HEK293 (cell line): ENCODE results near the gene GSTM4.

Source experiments
- CTCF ChIA-PET: fragments of 350-600 bp; formaldehyde crosslinking; extraction: SDS; loops from one replicate; lab custom pipeline; 2021; ENCODE audit warnings: antibody characterized with exemption; lab: Yijun Ruan, JAX
- POLR2A ChIA-PET: fragments of 300-600 bp; formaldehyde crosslinking; extraction: SDS; loops from one replicate; lab custom pipeline; 2020; ENCODE audit warnings: antibody characterized with exemption, inconsistent platforms; lab: Yijun Ruan, JAX
- H3K27ac ChIP-seq: fragments of 200-500 bp; sonication (Bioruptor generic); 2 replicates; pipeline ENCODE4 v1.5.1; 2014; ENCODE audit warnings: low read depth, low read length, control low read depth, inconsistent platforms; ENCODE audit errors: extremely low read depth
- H3K36me3 ChIP-seq, 2 experiments: fragments of 200-500 bp in 1 of 2; sonication (Bioruptor generic) in 1 of 2; 1 replicate in 1 of 2; 2 replicates in 1 of 2; pipeline ENCODE4 v1.5.1; 2014 to 2017; ENCODE audit warnings: inconsistent platforms in 2 of 2, low read length in 2 of 2; ENCODE audit not compliant: control insufficient read depth in 2 of 2, insufficient read depth in 1 of 2
- H3K4me1 ChIP-seq: fragments of 200-500 bp; sonication (Bioruptor generic); 2 replicates; pipeline ENCODE4 v1.5.1; 2014; ENCODE audit warnings: mild to moderate bottlenecking, low read length, inconsistent platforms; ENCODE audit not compliant: control insufficient read depth, insufficient read depth
- H3K4me3 ChIP-seq: 2 replicates; pipeline ENCODE4 v1.5.1; 2011; ENCODE audit warnings: low read depth, mild to moderate bottlenecking, control low read depth, low read length, moderate library complexity
- H3K9me3 ChIP-seq: fragments of 200-500 bp; sonication (Bioruptor generic); 2 replicates; pipeline ENCODE4 v1.5.1; 2014; ENCODE audit warnings: low read depth, low read length, inconsistent platforms; ENCODE audit not compliant: control insufficient read depth, insufficient read depth
- BCL11B ChIP-seq: fragments of 450-650 bp; formaldehyde crosslinking; IDR thresholded peaks from 2 replicates; pipeline ENCODE4 v1.5.1; 2016; ENCODE audit warnings: low read depth, missing biosample characterization, missing genetic modification characterization
- SP3 ChIP-seq: fragments of 450-650 bp; formaldehyde crosslinking; IDR thresholded peaks from 2 replicates; pipeline ENCODE4 v1.5.1; 2016; ENCODE audit warnings: missing biosample characterization, missing genetic modification characterization
- ZBTB1 ChIP-seq: fragments of 450-650 bp; formaldehyde crosslinking; IDR thresholded peaks from 2 replicates; pipeline ENCODE4 v1.5.1; 2016; ENCODE audit warnings: missing biosample characterization, missing genetic modification characterization
- ZIC2 ChIP-seq: fragments of 450-650 bp; formaldehyde crosslinking; IDR thresholded peaks from 2 replicates; pipeline ENCODE4 v1.5.1; 2016; ENCODE audit warnings: missing biosample characterization, missing genetic modification characterization
- ZNF169 ChIP-seq: fragments of 450-650 bp; formaldehyde crosslinking; IDR thresholded peaks from 2 replicates; pipeline ENCODE4 v1.5.1; 2016; ENCODE audit warnings: missing biosample characterization, missing genetic modification characterization
- ZNF184 ChIP-seq: fragments of 450-650 bp; IDR thresholded peaks from 2 replicates; pipeline ENCODE4 v1.5.1; 2018; ENCODE audit warnings: missing biosample characterization, mild to moderate bottlenecking, missing genetic modification characterization
- ZNF248 ChIP-seq: fragments of 450-650 bp; formaldehyde crosslinking; IDR thresholded peaks from 2 replicates; pipeline ENCODE4 v1.5.1; 2017; ENCODE audit warnings: missing biosample characterization, missing genetic modification characterization
- ZNF350 ChIP-seq: fragments of 450-650 bp; formaldehyde crosslinking; IDR thresholded peaks from 2 replicates; pipeline ENCODE4 v1.5.0; 2017; ENCODE audit warnings: missing biosample characterization, mild to moderate bottlenecking, missing genetic modification characterization
- ZNF354C ChIP-seq: fragments of 450-650 bp; formaldehyde crosslinking; IDR thresholded peaks from 2 replicates; pipeline ENCODE4 v1.5.1; 2016; ENCODE audit warnings: missing biosample characterization, missing genetic modification characterization, low read depth, borderline replicate concordance
- ZNF37A ChIP-seq: fragments of 450-650 bp; IDR thresholded peaks from 2 replicates; pipeline ENCODE4 v1.5.1; 2018; ENCODE audit warnings: missing biosample characterization, missing genetic modification characterization
- ZNF529 ChIP-seq: fragments of 450-650 bp; formaldehyde crosslinking; IDR thresholded peaks from 2 replicates; pipeline ENCODE4 v1.5.1; 2017; ENCODE audit warnings: missing genetic modification characterization, missing biosample characterization; ENCODE audit not compliant: insufficient replicate concordance
- ZNF560 ChIP-seq: fragments of 450-650 bp; formaldehyde crosslinking; IDR thresholded peaks from 2 replicates; pipeline ENCODE4 v1.5.1; 2017; ENCODE audit warnings: missing biosample characterization, missing genetic modification characterization, borderline replicate concordance
- ZNF660 ChIP-seq: fragments of 450-650 bp; IDR thresholded peaks from 2 replicates; pipeline ENCODE4 v1.5.1; 2018; ENCODE audit warnings: missing biosample characterization, mild to moderate bottlenecking, missing genetic modification characterization
- TF ChIP-seq, protein P1 (sequence below): fragments of 450-650 bp; formaldehyde crosslinking; IDR thresholded peaks from 2 replicates; pipeline ENCODE4 v1.5.1; 2016; ENCODE audit warnings: missing biosample characterization, missing genetic modification characterization
- TF ChIP-seq, protein P2 (sequence below): fragments of 450-650 bp; formaldehyde crosslinking; IDR thresholded peaks from 2 replicates; pipeline ENCODE4 v1.5.1; 2016; ENCODE audit warnings: missing biosample characterization, missing genetic modification characterization, low read depth
- TF ChIP-seq, protein P3 (sequence below): fragments of 450-650 bp; formaldehyde crosslinking; IDR thresholded peaks from 2 replicates; pipeline ENCODE4 v1.5.1; 2016; ENCODE audit warnings: missing biosample characterization, missing genetic modification characterization
- TF ChIP-seq, protein P4 (sequence below): fragments of 450-650 bp; formaldehyde crosslinking; IDR thresholded peaks from 2 replicates; pipeline ENCODE4 v1.5.1; 2017; ENCODE audit warnings: missing biosample characterization, missing genetic modification characterization

Gene GSTM4

DNA sequence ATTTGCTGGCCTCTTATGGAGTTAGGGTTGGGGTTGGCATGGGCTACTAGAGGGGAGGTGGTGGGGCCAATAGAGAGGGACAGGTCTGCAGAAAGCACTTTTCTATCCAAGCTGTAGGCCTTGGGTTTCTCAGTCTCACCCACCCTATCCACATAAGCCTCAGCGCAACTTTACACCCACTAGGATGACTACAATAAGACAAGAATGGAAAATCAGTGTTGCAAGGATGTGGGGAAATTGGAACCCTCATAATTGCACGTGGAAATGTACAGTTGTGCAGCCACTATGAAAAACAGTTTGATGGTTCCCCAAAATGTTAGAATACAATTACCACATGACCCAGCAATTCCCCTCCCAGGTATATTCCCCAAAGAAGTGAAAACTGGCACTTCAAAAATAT lies 14.0 kb upstream of the GSTM4 start:
- POLR2A ChIA-PET, result interaction anchor here (1.5 kb wide), 1 partner anchor 130 kb away, joined by 4 read pairs; no protein-coding TSS in a partner anchor

DNA sequence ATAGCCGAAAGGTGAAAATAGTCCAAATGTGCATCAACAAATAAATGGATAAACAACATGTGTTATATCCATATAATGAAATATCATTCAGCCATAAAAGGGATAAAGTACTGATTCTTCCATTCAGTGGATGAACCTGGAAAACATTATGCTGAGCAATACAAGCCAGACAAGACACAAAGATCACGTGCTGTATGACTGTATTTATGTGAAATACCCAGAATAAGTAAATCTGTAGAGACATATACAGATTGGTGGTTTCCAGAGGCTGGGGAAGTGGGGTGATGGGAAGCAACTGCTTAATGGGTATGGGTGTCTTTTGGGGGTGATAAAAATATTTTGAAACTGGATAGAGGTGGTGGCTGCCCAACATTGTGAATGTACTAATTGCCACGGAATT lies 13.3 kb upstream of the GSTM4 start:
- POLR2A ChIA-PET, result no interaction called here
- Histone ChIP-seq H3K4me3 (no peak overlapping the region), H3K4me1 (no peaks in the 10 kb centered on the region), H3K9me3 (no peaks in the 10 kb centered on the region), H3K27ac (no peak overlapping the region), H3K36me3 (no peaks in the 10 kb centered on the region)
- TF ChIP-seq, protein P1, sequence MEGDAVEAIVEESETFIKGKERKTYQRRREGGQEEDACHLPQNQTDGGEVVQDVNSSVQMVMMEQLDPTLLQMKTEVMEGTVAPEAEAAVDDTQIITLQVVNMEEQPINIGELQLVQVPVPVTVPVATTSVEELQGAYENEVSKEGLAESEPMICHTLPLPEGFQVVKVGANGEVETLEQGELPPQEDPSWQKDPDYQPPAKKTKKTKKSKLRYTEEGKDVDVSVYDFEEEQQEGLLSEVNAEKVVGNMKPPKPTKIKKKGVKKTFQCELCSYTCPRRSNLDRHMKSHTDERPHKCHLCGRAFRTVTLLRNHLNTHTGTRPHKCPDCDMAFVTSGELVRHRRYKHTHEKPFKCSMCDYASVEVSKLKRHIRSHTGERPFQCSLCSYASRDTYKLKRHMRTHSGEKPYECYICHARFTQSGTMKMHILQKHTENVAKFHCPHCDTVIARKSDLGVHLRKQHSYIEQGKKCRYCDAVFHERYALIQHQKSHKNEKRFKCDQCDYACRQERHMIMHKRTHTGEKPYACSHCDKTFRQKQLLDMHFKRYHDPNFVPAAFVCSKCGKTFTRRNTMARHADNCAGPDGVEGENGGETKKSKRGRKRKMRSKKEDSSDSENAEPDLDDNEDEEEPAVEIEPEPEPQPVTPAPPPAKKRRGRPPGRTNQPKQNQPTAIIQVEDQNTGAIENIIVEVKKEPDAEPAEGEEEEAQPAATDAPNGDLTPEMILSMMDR (tag by site-specific recombination), result no peak
- TF ChIP-seq, protein P2, sequence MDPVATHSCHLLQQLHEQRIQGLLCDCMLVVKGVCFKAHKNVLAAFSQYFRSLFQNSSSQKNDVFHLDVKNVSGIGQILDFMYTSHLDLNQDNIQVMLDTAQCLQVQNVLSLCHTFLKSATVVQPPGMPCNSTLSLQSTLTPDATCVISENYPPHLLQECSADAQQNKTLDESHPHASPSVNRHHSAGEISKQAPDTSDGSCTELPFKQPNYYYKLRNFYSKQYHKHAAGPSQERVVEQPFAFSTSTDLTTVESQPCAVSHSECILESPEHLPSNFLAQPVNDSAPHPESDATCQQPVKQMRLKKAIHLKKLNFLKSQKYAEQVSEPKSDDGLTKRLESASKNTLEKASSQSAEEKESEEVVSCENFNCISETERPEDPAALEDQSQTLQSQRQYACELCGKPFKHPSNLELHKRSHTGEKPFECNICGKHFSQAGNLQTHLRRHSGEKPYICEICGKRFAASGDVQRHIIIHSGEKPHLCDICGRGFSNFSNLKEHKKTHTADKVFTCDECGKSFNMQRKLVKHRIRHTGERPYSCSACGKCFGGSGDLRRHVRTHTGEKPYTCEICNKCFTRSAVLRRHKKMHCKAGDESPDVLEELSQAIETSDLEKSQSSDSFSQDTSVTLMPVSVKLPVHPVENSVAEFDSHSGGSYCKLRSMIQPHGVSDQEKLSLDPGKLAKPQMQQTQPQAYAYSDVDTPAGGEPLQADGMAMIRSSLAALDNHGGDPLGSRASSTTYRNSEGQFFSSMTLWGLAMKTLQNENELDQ (tag by site-specific recombination), result no peak
- CTCF ChIA-PET, result interaction anchor here (0.6 to 11.3 kb wide), 17 partner anchors 8 to 357 kb away, joined by 3 to 345 read pairs (median 4); partner anchors contain the start of gene AHCYL1

More for the DNA sequence above, 14.0 kb upstream of the GSTM4 start:
- no peak overlapping the region for H3K4me3 ChIP-seq
- no peaks in the 10 kb centered on the region for H3K36me3 ChIP-seq
- CTCF ChIA-PET, result interaction anchor here (0.6 to 11.3 kb wide), 14 partner anchors 9 to 695 kb away, joined by 3 to 345 read pairs (median 4); partner anchors contain the start of gene AHCYL1
- TF ChIP-seq ZNF184 (tag by site-specific recombination) (no peak), ZNF560 (tag by site-specific recombination) (no peak), ZNF248 (tag by site-specific recombination) (no peak), BCL11B (tag by site-specific recombination) (no peak), ZNF354C (no peak), ZNF350 (tag by site-specific recombination) (no peak), SP3 (no peak), ZNF660 (tag by site-specific recombination) (no peak), ZNF529 (tag by site-specific recombination) (no peak), ZIC2 (tag by site-specific recombination) (no peak), ZBTB1 (tag by site-specific recombination) (no peak), ZNF169 (tag by site-specific recombination) (no peak), ZNF37A (tag by site-specific recombination) (no peak)
- TF ChIP-seq, protein P3, sequence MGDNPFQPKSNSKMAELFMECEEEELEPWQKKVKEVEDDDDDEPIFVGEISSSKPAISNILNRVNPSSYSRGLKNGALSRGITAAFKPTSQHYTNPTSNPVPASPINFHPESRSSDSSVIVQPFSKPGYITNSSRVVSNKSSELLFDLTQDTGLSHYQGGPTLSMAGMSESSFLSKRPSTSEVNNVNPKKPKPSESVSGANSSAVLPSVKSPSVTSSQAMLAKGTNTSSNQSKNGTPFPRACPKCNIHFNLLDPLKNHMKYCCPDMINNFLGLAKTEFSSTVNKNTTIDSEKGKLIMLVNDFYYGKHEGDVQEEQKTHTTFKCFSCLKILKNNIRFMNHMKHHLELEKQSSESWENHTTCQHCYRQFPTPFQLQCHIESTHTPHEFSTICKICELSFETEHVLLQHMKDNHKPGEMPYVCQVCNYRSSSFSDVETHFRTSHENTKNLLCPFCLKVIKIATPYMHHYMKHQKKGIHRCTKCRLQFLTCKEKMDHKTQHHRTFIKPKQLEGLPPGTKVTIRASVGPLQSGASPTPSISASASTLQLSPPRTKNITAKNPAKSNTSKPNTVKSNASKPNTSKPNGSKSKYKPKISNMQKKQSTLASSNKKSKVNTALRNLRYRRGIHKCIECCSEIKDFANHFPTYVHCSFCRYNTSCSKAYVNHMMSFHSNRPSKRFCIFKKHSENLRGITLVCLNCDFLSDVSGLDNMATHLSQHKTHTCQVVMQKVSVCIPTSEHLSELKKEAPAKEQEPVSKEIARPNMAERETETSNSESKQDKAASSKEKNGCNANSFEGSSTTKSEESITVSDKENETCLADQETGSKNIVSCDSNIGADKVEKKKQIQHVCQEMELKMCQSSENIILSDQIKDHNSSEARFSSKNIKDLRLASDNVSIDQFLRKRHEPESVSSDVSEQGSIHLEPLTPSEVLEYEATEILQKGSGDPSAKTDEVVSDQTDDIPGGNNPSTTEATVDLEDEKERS (tag by site-specific recombination), result no peak
- TF ChIP-seq, protein P4, sequence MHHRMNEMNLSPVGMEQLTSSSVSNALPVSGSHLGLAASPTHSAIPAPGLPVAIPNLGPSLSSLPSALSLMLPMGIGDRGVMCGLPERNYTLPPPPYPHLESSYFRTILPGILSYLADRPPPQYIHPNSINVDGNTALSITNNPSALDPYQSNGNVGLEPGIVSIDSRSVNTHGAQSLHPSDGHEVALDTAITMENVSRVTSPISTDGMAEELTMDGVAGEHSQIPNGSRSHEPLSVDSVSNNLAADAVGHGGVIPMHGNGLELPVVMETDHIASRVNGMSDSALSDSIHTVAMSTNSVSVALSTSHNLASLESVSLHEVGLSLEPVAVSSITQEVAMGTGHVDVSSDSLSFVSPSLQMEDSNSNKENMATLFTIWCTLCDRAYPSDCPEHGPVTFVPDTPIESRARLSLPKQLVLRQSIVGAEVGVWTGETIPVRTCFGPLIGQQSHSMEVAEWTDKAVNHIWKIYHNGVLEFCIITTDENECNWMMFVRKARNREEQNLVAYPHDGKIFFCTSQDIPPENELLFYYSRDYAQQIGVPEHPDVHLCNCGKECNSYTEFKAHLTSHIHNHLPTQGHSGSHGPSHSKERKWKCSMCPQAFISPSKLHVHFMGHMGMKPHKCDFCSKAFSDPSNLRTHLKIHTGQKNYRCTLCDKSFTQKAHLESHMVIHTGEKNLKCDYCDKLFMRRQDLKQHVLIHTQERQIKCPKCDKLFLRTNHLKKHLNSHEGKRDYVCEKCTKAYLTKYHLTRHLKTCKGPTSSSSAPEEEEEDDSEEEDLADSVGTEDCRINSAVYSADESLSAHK (tag by site-specific recombination), result no peak
- no peaks in the 10 kb centered on the region for H3K9me3 ChIP-seq
- H3K27ac ChIP-seq, result no peak overlapping the region
- no peaks in the 10 kb centered on the region for H3K4me1 ChIP-seq
